HepG2 (cell line): ENCODE results near the gene CFAP221. TPM values are rescaled to one million over a fixed set of nuclear protein-coding genes. Genes with fewer than 3 reads are reported as not detected.

Experiments used
- ATAC-seq: fragments of 200-7000 bp; cut with Tn5 transposase; 3 replicates; pipeline ENCODE4 v1.9.1; 2020; ENCODE audit warnings: mild to moderate bottlenecking, moderate library complexity
- BruUV-seq: library from RNA; stranded (reverse); fragments of 400-500 nt; replicated peaks from 2 replicates; lab custom pipeline; 2021; lab: Mats Ljungman, UMichigan
- CTCF ChIA-PET: fragments of 300-600 bp; formaldehyde crosslinking; extraction: SDS; loops from one replicate; lab custom pipeline; 2021; ENCODE audit warnings: low total read pairs, inconsistent platforms, low intra/inter-chr PET ratio; lab: Yijun Ruan, JAX
- POLR2A ChIA-PET: fragments of 350-600 bp; sonication (Branson Sonifier 250); formaldehyde crosslinking; loops from one replicate; lab custom pipeline; 2020; ENCODE audit warnings: antibody characterized with exemption, inconsistent platforms; lab: Yijun Ruan, JAX
- DNase-seq: peaks from one replicate; pipeline ENCODE4 v3.0.0-alpha.2; 2015; ENCODE audit warnings: low spot score
- FAIRE-seq: peaks from 3 replicates; lab custom pipeline; 2011; peaks lifted over from hg19 to GRCh38; lab: Jason Lieb, UNC
- H2AFZ ChIP-seq: one replicate; pipeline ENCODE4 v1.6.1; 2011; ENCODE audit warnings: low read length, inconsistent platforms
- H3K27ac ChIP-seq: fragments of 300-600 bp; 3 replicates; pipeline ENCODE4 v1.8.0; 2011; ENCODE audit warnings: mixed run types, mild to moderate bottlenecking, mixed read lengths, low read length, inconsistent platforms; ENCODE audit not compliant: insufficient read depth; ENCODE audit errors: extremely low read length
- H3K27me3 ChIP-seq, 2 experiments: fragments of 200-600 bp in 1 of 2; 2 replicates in 1 of 2; 3 replicates in 1 of 2; pipeline versions ENCODE4 v1.6.0 to v1.8.0; 2011; ENCODE audit warnings: low read length in 2 of 2, mild to moderate bottlenecking in 2 of 2, moderate library complexity in 2 of 2, inconsistent platforms in 1 of 2; ENCODE audit not compliant: insufficient read depth in 2 of 2, control insufficient read depth in 1 of 2
- H3K36me3 ChIP-seq, 2 experiments: fragments of 200-600 bp in 1 of 2; replicated peaks in 1 of 2; 2 replicates in 1 of 2; 3 replicates in 1 of 2; pipeline versions ENCODE4 v1.5.1 to v1.8.0; 2011; ENCODE audit warnings: low read length in 2 of 2, inconsistent platforms in 1 of 2; ENCODE audit not compliant: insufficient read depth in 2 of 2, control insufficient read depth in 1 of 2
- H3K4me1 ChIP-seq: 2 replicates; pipeline ENCODE4 v1.5.1; 2012; ENCODE audit warnings: low read length, inconsistent platforms; ENCODE audit not compliant: insufficient read depth
- H3K4me2 ChIP-seq: 2 replicates; pipeline ENCODE4 v1.6.0; 2011; ENCODE audit warnings: low read depth, low read length, inconsistent platforms
- H3K4me3 ChIP-seq, 3 experiments: fragments of 200-600 bp in 1 of 3; sonication (generic), shearing (Covaris generic) in 1 of 3; replicated peaks in 1 of 3; 2 replicates each; pipeline ENCODE4 v1.5.1; 2011 to 2016; ENCODE audit warnings: low read length in 3 of 3, inconsistent platforms in 2 of 3, low read depth in 2 of 3, mild to moderate bottlenecking in 2 of 3, control low read depth in 1 of 3, mixed read lengths in 1 of 3; ENCODE audit not compliant: insufficient read depth in 1 of 3
- H3K79me2 ChIP-seq: one replicate; pipeline ENCODE4 v1.6.1; 2011; ENCODE audit warnings: low read length, inconsistent platforms; ENCODE audit not compliant: insufficient read depth
- H3K9ac ChIP-seq: 2 replicates; pipeline ENCODE4 v1.6.0; 2011; ENCODE audit warnings: mild to moderate bottlenecking, low read depth, low read length, inconsistent platforms; ENCODE audit not compliant: insufficient read depth
- H3K9me3 ChIP-seq: 2 replicates; pipeline ENCODE4 v1.5.1; 2012; ENCODE audit warnings: mild to moderate bottlenecking, low read length
- H4K20me1 ChIP-seq: 2 replicates; pipeline ENCODE4 v1.6.0; 2011; ENCODE audit warnings: inconsistent platforms, mild to moderate bottlenecking, low read length, moderate library complexity; ENCODE audit not compliant: insufficient read depth
- ELF4 ChIP-seq: sonication (generic); formaldehyde crosslinking; IDR thresholded peaks from 2 replicates; pipeline ENCODE4 v1.5.0; 2020; ENCODE audit warnings: missing genetic modification reagents, mild to moderate bottlenecking, moderate library complexity, borderline replicate concordance
- ETV6 ChIP-seq: sonication (generic); formaldehyde crosslinking; conservative IDR thresholded peaks from 2 replicates; pipeline ENCODE4 v1.4.0; 2020; ENCODE audit warnings: missing genetic modification reagents
- HNRNPLL ChIP-seq: fragments of 200-400 bp; formaldehyde crosslinking; IDR thresholded peaks from 2 replicates; pipeline ENCODE4 v1.6.1; 2017; ENCODE audit warnings: mild to moderate bottlenecking, low read depth, low read length; ENCODE audit not compliant: poor library complexity, severe bottlenecking
- IKZF1 ChIP-seq: fragments of 450-650 bp; IDR thresholded peaks from 2 replicates; pipeline ENCODE4 v1.7.1; 2016
- MXD3 ChIP-seq: IDR thresholded peaks from 2 replicates; pipeline ENCODE4 v1.6.1; 2016; ENCODE audit warnings: mild to moderate bottlenecking, missing biosample characterization, missing genetic modification reagents
- SIN3A ChIP-seq: IDR thresholded peaks from 2 replicates; pipeline ENCODE4 v1.6.1; 2011; ENCODE audit warnings: low read depth, mild to moderate bottlenecking, control low read depth, low read length, borderline replicate concordance
- SKIL ChIP-seq: sonication (generic); formaldehyde crosslinking; IDR thresholded peaks from 2 replicates; pipeline ENCODE4 v1.8.0; 2022; ENCODE audit warnings: missing genetic modification reagents, mild to moderate bottlenecking, moderate library complexity, borderline replicate concordance
- SOX13 ChIP-seq, 3 experiments: fragments of 450-650 bp in 1 of 3; sonication (generic) in 1 of 3; formaldehyde crosslinking in 1 of 3; IDR thresholded peaks in 2 of 3; conservative IDR thresholded peaks in 1 of 3; 2 replicates each; pipeline versions ENCODE4 v1.5.0 to v1.6.1; 2016 to 2020; ENCODE audit warnings: antibody characterized with exemption in 1 of 3, mild to moderate bottlenecking in 1 of 3, missing compliant biosample characterization in 1 of 3, missing genetic modification reagents in 1 of 3, moderate library complexity in 1 of 3
- SRSF9 ChIP-seq: fragments of 200-400 bp; formaldehyde crosslinking; IDR thresholded peaks from 2 replicates; pipeline ENCODE4 v1.6.1; 2018; ENCODE audit warnings: borderline replicate concordance, mild to moderate bottlenecking, low read depth, low read length; ENCODE audit not compliant: insufficient read depth, poor library complexity, severe bottlenecking
- TAF15 ChIP-seq: fragments of 200-400 bp; formaldehyde crosslinking; IDR thresholded peaks from one replicate; pipeline ENCODE4 v1.6.1; 2018; ENCODE audit warnings: mild to moderate bottlenecking, low read depth, low read length; ENCODE audit not compliant: poor library complexity, severe bottlenecking
- ZBTB20 ChIP-seq: sonication (generic); formaldehyde crosslinking; IDR thresholded peaks from 2 replicates; pipeline ENCODE4 v1.8.1; 2023; ENCODE audit warnings: missing genetic modification reagents, low read depth, mild to moderate bottlenecking, borderline replicate concordance
- ZBTB39 ChIP-seq: sonication (generic); formaldehyde crosslinking; IDR thresholded peaks from 2 replicates; pipeline ENCODE4 v1.5.0; 2020; ENCODE audit warnings: missing genetic modification reagents
- ZKSCAN1 ChIP-seq: fragments of 150-350 bp; IDR thresholded peaks from 2 replicates; pipeline ENCODE4 v1.6.1; 2014; ENCODE audit warnings: low read length
- ZNF207 ChIP-seq: fragments of 450-650 bp; IDR thresholded peaks from 2 replicates; pipeline ENCODE4 v1.6.1; 2016; ENCODE audit warnings: antibody characterized with exemption, borderline replicate concordance
- ZNF260 ChIP-seq: sonication (generic); formaldehyde crosslinking; IDR thresholded peaks from 2 replicates; pipeline ENCODE4 v1.4.0; 2020; ENCODE audit warnings: missing genetic modification reagents, low read depth, mild to moderate bottlenecking, borderline replicate concordance
- ZNF326 ChIP-seq: sonication (generic); formaldehyde crosslinking; IDR thresholded peaks from 2 replicates; pipeline ENCODE4 v1.4.0; 2020; ENCODE audit warnings: missing genetic modification reagents, borderline replicate concordance
- ZNF552 ChIP-seq: sonication (generic); formaldehyde crosslinking; IDR thresholded peaks from 2 replicates; pipeline ENCODE4 v1.9.0; 2022; ENCODE audit warnings: missing genetic modification reagents, mild to moderate bottlenecking, borderline replicate concordance
- ZNF724P ChIP-seq: sonication (generic); formaldehyde crosslinking; IDR thresholded peaks from 2 replicates; pipeline ENCODE4 v1.8.0; 2022; ENCODE audit warnings: missing genetic modification reagents, borderline replicate concordance
- WGBS: methylation state at CpG from one replicate; pipeline ENCODE4 v1.1.6; 2017; ENCODE audit warnings: low lambda C conversion rate; 5-methylcytosine and 5-hydroxymethylcytosine counted together
- in situ Hi-C: cut with HindIII; loops from 2 replicates; pipeline ENCODE4 v1.10.0; 2017; ENCODE audit warnings: low pct_unique_long_range_greater_than_20kb; ENCODE audit not compliant: extremely low pct_ligation_motif_present
- intact Hi-C: fragments of 100-400 bp; cut with micrococcal nuclease; formaldehyde crosslinking; loops from one replicate; pipeline ENCODE4 v1.10.0; 2022; ENCODE audit not compliant: unreplicated experiment
- polyA plus RNA-seq, 8 experiments: library from polyadenylated mRNA; depleted of rRNA in 3 of 8; stranded (reverse) in 7 of 8; unstranded in 1 of 8; fragments of >200 nt; fragmentation: Illumina TruSeq in 4 of 8; extraction: Trizol in 4 of 8; gene quantifications; 2 replicates each; pipeline versions ENCODE4 v1.2.1 to v1.2.3, GENCODE V29; 2011 to 2016; ENCODE audit warnings: low read depth in 4 of 8, missing spikeins in 1 of 8, mixed read lengths in 1 of 8; ENCODE audit not compliant: insufficient read depth in 1 of 8
- total RNA-seq, 5 experiments: library from RNA; depleted of rRNA; stranded (reverse); fragments of >200 nt; fragmentation: Illumina TruSeq; extraction: Trizol; gene quantifications; 2 replicates each; pipeline ENCODE4 v1.2.3, GENCODE V29; 2016; ENCODE audit warnings: low read depth in 1 of 5
- TF ChIP-seq, protein P1 (sequence below): sonication (generic); formaldehyde crosslinking; IDR thresholded peaks from 2 replicates; pipeline ENCODE4 v1.4.0; 2020; ENCODE audit warnings: missing genetic modification reagents, borderline replicate concordance

The CFAP221 gene
- total and polyA plus RNA-seq, 2 of the 13 experiments (the other 11 are each of a cell fraction or from before 2014, with no cell fraction given) = not detected

DNA sequence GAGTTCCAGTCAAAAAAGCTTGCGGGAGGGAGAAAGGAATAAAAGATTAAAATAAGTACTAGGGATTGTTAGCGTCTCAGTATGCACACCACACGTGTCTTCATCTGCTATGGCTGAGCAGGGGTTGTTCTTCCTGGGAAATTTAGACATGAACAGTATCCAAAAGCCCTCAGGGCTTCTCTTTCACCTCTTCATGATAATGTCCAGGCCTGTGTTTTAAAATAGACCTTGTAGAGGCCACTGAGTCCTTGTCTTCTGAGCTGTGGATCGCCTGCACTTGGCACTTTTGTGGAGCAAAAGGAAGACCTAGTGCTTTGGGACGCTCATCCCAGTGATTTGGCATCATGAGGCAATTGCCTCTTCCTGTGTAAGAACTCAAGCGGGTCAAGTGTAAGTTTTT lies 52.4 kb downstream of the CFAP221 start:
- BruUV-seq = no TSS peak
- Histone ChIP-seq H3K9ac (no peak overlapping the region), H3K9me3 (no peaks in the 10 kb centered on the region), H3K4me2 (no peak overlapping the region), H3K4me3 (no peak overlapping the region), H3K4me1 (no peaks in the 10 kb centered on the region), H3K27me3 (peaks cover 0 to 3% of the 10 kb centered on the region in 2 experiments; a peak in 2 of 5 replicates), H3K36me3 (no peaks in the 10 kb centered on the region), H3K79me2 (no peaks in the 10 kb centered on the region), H4K20me1 (no peaks in the 10 kb centered on the region), H3K27ac (no peak overlapping the region), H2AFZ (no peak overlapping the region)
- ChIA-PET CTCF (no interaction called here), POLR2A (no interaction called here)
- intact Hi-C loops = no loop called here
- DNase-seq = no peak
- no peak for ATAC-seq
- no peak for FAIRE-seq
- no peak for TF ChIP-seq ZKSCAN1
- TF ChIP-seq MXD3 (CRISPR knock-in tag) = no peak
- TF ChIP-seq TAF15 = no peak
- TF ChIP-seq ELF4 (CRISPR knock-in tag) = no peak
- no peak for TF ChIP-seq SIN3A
- TF ChIP-seq HNRNPLL = no peak
- no peak for TF ChIP-seq SRSF9
- no peak for TF ChIP-seq ZBTB20 (CRISPR knock-in tag)
- TF ChIP-seq ZNF724P (CRISPR knock-in tag) = no peak
- no peak for TF ChIP-seq ZNF207
- TF ChIP-seq ZNF260 (CRISPR knock-in tag) = no peak
- no peak for TF ChIP-seq SKIL (CRISPR knock-in tag)
- TF ChIP-seq SOX13 (IDR thresholded peaks at IDR 0.05) = no peak
- no peak for TF ChIP-seq SOX13 (CRISPR knock-in tag; conservative IDR thresholded peaks at IDR 0.05 in 1 of 2, IDR thresholded peaks at IDR 0.05 in 1 of 2)
- TF ChIP-seq, protein P1, sequence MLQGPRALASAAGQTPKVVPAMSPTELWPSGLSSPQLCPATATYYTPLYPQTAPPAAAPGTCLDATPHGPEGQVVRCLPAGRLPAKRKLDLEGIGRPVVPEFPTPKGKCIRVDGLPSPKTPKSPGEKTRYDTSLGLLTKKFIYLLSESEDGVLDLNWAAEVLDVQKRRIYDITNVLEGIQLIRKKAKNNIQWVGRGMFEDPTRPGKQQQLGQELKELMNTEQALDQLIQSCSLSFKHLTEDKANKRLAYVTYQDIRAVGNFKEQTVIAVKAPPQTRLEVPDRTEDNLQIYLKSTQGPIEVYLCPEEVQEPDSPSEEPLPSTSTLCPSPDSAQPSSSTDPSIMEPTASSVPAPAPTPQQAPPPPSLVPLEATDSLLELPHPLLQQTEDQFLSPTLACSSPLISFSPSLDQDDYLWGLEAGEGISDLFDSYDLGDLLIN (CRISPR knock-in tag) = no peak
- no peak for TF ChIP-seq ZBTB39 (CRISPR knock-in tag)
- TF ChIP-seq IKZF1 = no peak
- TF ChIP-seq ETV6 (CRISPR knock-in tag) = no peak
- TF ChIP-seq ZNF552 (CRISPR knock-in tag) = no peak
- no peak for TF ChIP-seq ZNF326
- 18% methylated on average over 6 of the region's 6 CpGs for WGBS
- in situ Hi-C loops = no loop called here
